Heart right ventricle (tissue), 16 donors: ENCODE data around the gene PRKACA. TPM values are rescaled to one million over a fixed set of nuclear protein-coding genes. Genes with fewer than 3 reads are reported as not detected.

Experiments used
- ATAC-seq, 8 donors: fragments of 200-7000 bp; cut with Tn5 transposase; one replicate each; pipeline ENCODE4 v1.9.1; 2020; ENCODE audit warnings: mild to moderate bottlenecking in 8 of 8, moderate library complexity in 8 of 8, moderate number of reproducible peaks in 1 of 8
- DNase-seq, 2 donors: peaks; one replicate each; pipeline ENCODE4 v3.0.0-alpha.2; 2020
- H3K27ac ChIP-seq, 10 donors: fragments of 200-600 bp; sonication (generic) in 2 of 10; one replicate each; pipeline versions ENCODE4 v1.5.0 to v1.8.0; 2020 to 2022; ENCODE audit warnings: mild to moderate bottlenecking in 3 of 10
- H3K27me3 ChIP-seq, 7 donors: fragments of 200-600 bp; one replicate each; pipeline ENCODE4 v1.8.0; 2021 to 2022; ENCODE audit warnings: mild to moderate bottlenecking in 2 of 7
- H3K36me3 ChIP-seq, 9 donors: fragments of 200-600 bp; sonication (generic) in 1 of 9; one replicate each; pipeline versions ENCODE4 v1.5.0 to v1.8.0; 2020 to 2022; ENCODE audit warnings: mild to moderate bottlenecking in 2 of 9
- H3K4me1 ChIP-seq, 9 donors: fragments of 200-600 bp; sonication (generic) in 1 of 9; one replicate each; pipeline versions ENCODE4 v1.5.0 to v1.8.0; 2020 to 2022; ENCODE audit warnings: mild to moderate bottlenecking in 4 of 9
- H3K4me3 ChIP-seq, 10 donors: fragments of 200-600 bp; sonication (generic) in 2 of 10; one replicate each; pipeline versions ENCODE4 v1.5.0 to v1.8.0; 2020 to 2022; ENCODE audit warnings: mild to moderate bottlenecking in 7 of 10, moderate library complexity in 2 of 10
- H3K9me3 ChIP-seq, 11 donors: fragments of 200-600 bp in 10 of 11; sonication (generic) in 2 of 11; one replicate each; pipeline versions ENCODE4 v1.5.0 to v1.8.0; 2013 to 2022; ENCODE audit warnings: mild to moderate bottlenecking in 2 of 11, control low read depth in 1 of 11, moderate library complexity in 1 of 11
- WGBS, 2 donors: extraction: QIAGEN DNeasy Blood & Tissue Kit; methylation state at CpG; one replicate each; pipeline ENCODE4 v1.1.7; 2013; ENCODE audit warnings: inconsistent platforms in 1 of 2; 5-methylcytosine and 5-hydroxymethylcytosine counted together
- intact Hi-C, 10 donors: fragments of 100-400 bp; cut with DNase I; formaldehyde crosslinking; loops; one replicate each; pipeline versions ENCODE4 v1.11.1 to v1.14.2; 2022
- polyA plus RNA-seq, 2 donors: library from polyadenylated mRNA; stranded (reverse); fragments of 200-250 nt; gene quantifications; one replicate each; pipeline ENCODE4 v1.2.3, GENCODE V29; 2013
- total RNA-seq, 10 donors: library from RNA; stranded (reverse); fragmentation: NEBNext Ultra II Directional in 3 of 10; extraction: Animal tissue kit (Norgen Biotek cat#: 25700) in 3 of 10; gene quantifications; one replicate each; pipeline versions ENCODE4 v1.2.1 to v1.2.4, GENCODE V29; 2021 to 2023
- TF ChIP-seq, protein P1 (sequence below), 9 donors: fragments of 200-600 bp; sonication (generic) in 2 of 9; IDR thresholded peaks; one replicate each; pipeline versions ENCODE4 v1.5.0 to v1.8.0; 2021 to 2022; ENCODE audit warnings: antibody characterized with exemption in 9 of 9, mild to moderate bottlenecking in 5 of 9, moderate library complexity in 1 of 9
- donor health status: Arrhythmogenic right ventricular cardiomyopathy.
- donor health status: ischemic (EF 13 %, LVEDD 7.1; RV severe dilation, severe dysfunction).
- donor health status: healthy with polysubstance abuse.
- donor health status: DM: no; HTN: yes; CAD: no.
- donor health status: DM: no; HTN: no; CAD: no.
- donor health status: ischemic (EF 25% LVEDD 6.9; RV normal size, moderate dysfunction).
- donor health status: ischemic (EF 25% LVEDD 5.7; RV mildly dilated, moderate dysfunction).
- donor health status: healthy.
- donor health status: DM: yes; HTN: yes; CAD: no.
- donor health status: Ischemic cardiomyopathy.
- donor health status: ischemic (EF 35%, LVEDD 5.7; RV mildly dilated, moderate dysfunction).
- donor health status: nonischemic (EF 11% LVEDD 7.7; RV severe dilation, severe dysfunction).
- donor health status: DM: yes; HTN: yes; CAD: no.
- donor health status: PGD.
- donor health status: ischemic (EF 29% LVEDD 5.4; RV normal size, mild dysfunction).
- donor health status: nonischemic (EF 23%, LVEDD 6.1; RV moderate dilation, normal function).

The PRKACA gene
- total and polyA plus RNA-seq, 12 donors, result 196 to 691 (median 508) TPM

DNA sequence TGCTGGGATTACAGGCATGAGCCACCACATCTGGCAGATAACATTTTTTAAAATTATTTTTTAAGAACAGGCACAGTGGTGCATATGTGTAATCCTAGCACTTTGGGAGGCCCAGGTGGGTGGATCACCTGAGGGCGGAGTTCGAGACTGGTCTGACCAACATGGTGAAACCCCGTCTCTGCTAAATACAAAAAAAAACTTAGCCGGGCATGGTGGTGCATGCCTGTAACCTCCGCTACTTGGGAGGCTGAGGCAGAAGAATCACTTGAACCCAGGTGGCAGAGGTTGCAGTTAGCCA lies 55.1 kb downstream of the PRKACA start:
- Histone ChIP-seq H3K9me3 (no peaks in the 10 kb centered on the region), H3K36me3 (no peaks in the 10 kb centered on the region), H3K27me3 (peaks cover 0 to 46% (median 36%) of the 10 kb centered on the region in 7 donors), H3K27ac (no peak overlapping the region), H3K4me3 (no peak overlapping the region), H3K4me1 (peaks cover 0 to 13% (median 4%) of the 10 kb centered on the region in 9 donors)
- intact Hi-C loops, result no loop called here
- no peak for DNase-seq
- WGBS, 2 donors, result 90 to 94% methylated on average over 5 of the region's 5 CpGs
- ATAC-seq, result no peak
- TF ChIP-seq, protein P1, sequence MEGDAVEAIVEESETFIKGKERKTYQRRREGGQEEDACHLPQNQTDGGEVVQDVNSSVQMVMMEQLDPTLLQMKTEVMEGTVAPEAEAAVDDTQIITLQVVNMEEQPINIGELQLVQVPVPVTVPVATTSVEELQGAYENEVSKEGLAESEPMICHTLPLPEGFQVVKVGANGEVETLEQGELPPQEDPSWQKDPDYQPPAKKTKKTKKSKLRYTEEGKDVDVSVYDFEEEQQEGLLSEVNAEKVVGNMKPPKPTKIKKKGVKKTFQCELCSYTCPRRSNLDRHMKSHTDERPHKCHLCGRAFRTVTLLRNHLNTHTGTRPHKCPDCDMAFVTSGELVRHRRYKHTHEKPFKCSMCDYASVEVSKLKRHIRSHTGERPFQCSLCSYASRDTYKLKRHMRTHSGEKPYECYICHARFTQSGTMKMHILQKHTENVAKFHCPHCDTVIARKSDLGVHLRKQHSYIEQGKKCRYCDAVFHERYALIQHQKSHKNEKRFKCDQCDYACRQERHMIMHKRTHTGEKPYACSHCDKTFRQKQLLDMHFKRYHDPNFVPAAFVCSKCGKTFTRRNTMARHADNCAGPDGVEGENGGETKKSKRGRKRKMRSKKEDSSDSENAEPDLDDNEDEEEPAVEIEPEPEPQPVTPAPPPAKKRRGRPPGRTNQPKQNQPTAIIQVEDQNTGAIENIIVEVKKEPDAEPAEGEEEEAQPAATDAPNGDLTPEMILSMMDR (IDR thresholded peaks at IDR 0.05), result no peak

DNA sequence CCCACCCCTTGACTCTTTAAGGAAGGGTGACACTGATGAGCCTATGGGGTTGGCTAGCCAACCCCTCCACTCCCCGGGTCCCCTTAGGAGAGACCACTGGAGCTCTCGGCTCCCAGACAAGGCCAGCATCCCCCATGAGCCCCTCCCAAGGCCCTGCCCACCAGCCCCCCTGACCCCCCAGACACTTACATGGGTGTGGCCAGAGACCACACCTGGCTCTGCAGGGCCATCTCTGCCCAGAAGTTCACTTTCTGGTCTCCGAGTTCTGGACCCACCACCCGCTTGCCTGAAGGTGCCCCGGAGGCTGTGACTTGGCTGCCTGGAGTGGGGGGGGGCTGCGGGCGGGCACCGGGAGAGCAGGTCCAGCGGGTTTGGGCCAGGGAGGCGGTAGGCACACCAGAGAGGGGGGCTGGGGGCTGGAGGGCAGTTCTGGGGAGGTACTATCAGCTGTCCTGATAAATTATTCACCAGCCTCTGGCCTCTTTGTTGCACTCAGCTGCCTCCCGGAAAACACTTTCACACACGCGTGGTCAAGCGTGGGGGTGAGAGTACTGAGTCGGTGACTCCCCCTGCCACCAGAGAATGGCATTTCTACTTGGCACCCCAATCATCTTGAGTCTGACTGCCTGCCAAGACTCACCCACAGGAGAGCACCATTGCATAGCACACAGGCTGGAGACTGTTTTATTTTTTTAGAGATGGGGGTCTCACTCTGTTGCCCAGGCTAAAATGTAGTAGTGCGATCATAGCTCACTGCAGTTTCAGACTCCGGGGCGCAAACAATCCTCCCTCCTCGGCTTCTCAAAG lies 55.6 kb downstream of the PRKACA start, which contains the start of gene PALM3:
Gene PALM3, minus strand, starts transcription at position 326 of the 807 bp plus-strand sequence. Its CDS starts 96 bp downstream, at position 230.
- TF ChIP-seq, protein P1 (IDR thresholded peaks at IDR 0.05), result no peak
- ATAC-seq (peak in 2 of 8 donors; percentile 18), DNase-seq (no peak)
- Histone ChIP-seq H3K27ac (no peak within 1 kb of the TSS), H3K9me3 (no peaks in the 10 kb centered on the region), H3K27me3 (peaks cover 0 to 51% (median 36%) of the 10 kb centered on the region in 7 donors), H3K4me1 (peaks cover 0 to 17% (median 5%) of the 10 kb centered on the region in 9 donors), H3K36me3 (no peaks in the 10 kb centered on the region), H3K4me3 (no peak within 1 kb of the TSS)
- 69 to 70% methylated on average over 19 of the region's 19 CpGs for WGBS, 2 donors
- intact Hi-C loops, result no loop called here

DNA sequence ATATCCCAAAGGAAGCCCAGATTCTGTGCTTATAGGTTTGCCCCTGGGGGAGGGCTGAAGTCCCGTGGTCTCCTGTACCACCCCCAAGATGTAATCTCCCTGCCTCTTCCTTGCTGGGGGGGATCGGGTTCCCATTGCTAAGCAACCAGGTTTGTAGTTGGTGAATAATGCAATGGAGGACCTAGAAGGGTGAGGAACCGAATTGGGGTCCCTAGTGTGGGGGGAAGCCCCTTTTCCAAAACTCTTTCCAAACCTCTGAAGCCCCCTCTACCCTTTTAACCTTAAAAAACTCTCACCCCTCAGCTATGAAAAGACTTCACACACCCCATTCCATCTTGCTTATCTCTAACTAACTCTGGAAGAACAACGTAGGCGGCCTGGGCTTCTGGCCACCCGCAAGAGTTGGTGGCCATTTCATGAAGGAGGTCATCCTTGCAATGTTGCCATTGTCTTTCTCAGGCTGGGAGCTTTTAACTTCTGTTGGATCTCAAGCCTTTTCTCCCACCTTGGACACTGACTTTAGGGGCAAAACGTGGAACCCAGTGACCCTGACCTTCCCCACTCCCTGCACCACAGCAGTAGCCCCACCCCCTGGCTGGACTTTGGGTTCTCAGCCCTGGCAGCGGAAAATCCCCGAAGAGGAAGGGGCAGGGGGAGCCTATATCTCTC lies 56.3 kb downstream of the PRKACA start:
- Histone ChIP-seq H3K27ac (no peak overlapping the region), H3K9me3 (no peaks in the 10 kb centered on the region), H3K4me3 (no peak overlapping the region), H3K4me1 (peaks cover 0 to 17% (median 5%) of the 10 kb centered on the region in 9 donors), H3K27me3 (peaks cover 0 to 58% (median 36%) of the 10 kb centered on the region in 7 donors), H3K36me3 (no peaks in the 10 kb centered on the region)
- TF ChIP-seq, protein P1 (IDR thresholded peaks at IDR 0.05), result no peak
- intact Hi-C loops, result no loop called here
- DNase-seq, result no peak
- ATAC-seq, result peak in 2 of 8 donors; percentile 23 to 25
- 46 to 51% methylated on average over 9 of the region's 9 CpGs for WGBS, 2 donors

DNA sequence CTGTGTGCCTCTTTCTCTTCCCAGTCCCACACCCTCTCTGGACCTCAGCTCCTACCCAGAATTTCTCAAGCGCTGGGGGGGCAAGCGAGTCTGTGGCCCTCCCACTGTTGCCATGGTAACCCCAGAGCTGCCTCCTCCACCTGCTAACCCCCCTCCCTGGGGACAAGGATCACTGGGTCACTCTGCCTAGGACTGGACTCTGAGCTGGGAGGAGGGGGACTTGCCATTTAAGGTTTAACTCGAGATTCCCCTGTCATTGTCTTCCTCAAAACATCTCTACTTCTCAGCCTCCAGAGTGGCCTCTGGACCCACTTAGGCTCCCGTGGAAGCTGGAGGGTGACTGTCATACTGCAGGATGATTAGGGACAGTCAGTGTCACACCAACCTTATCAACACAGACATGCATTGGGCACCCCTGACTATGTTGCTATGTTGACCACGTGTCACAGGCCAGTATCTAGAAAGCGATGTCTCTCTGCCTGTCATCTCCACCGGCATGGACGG lies 57.9 kb downstream of the PRKACA start:
- no peak for ATAC-seq
- peaks cover 0 to 17% (median 5%) of the 10 kb centered on the region in 9 donors for H3K4me1 ChIP-seq
- no peak for DNase-seq
- no peak overlapping the region for H3K4me3 ChIP-seq
- H3K36me3 ChIP-seq, result no peaks in the 10 kb centered on the region
- H3K27ac ChIP-seq, result no peak overlapping the region
- TF ChIP-seq, protein P1 (IDR thresholded peaks at IDR 0.05), result no peak
- WGBS, 2 donors, result 50 to 51% methylated on average over 8 of the region's 8 CpGs
- no peaks in the 10 kb centered on the region for H3K9me3 ChIP-seq
- peaks cover 0 to 58% (median 36%) of the 10 kb centered on the region in 7 donors for H3K27me3 ChIP-seq
- intact Hi-C loops, result no loop called here
